Calu3 (cell line): ENCODE data around the gene ZNF25. TPM values are rescaled to one million over a fixed set of nuclear protein-coding genes. Genes with fewer than 3 reads are reported as not detected.

Experiments
- BruUV-seq: library from RNA; stranded (reverse); fragments of 400-500 nt; replicated peaks from 2 replicates; lab custom pipeline; 2021; lab: Mats Ljungman, UMichigan
- CTCF ChIA-PET: fragments of 300-600 bp; sonication (Branson Sonifier 250); formaldehyde crosslinking; loops from one replicate; lab custom pipeline; 2022; ENCODE audit warnings: antibody characterized with exemption; lab: Charles Lee
- DNase-seq: peaks from one replicate; pipeline ENCODE4 v3.0.0; 2022
- H3K27ac Mint-ChIP-seq: one replicate; pipeline ENCODE4 v1.8.0; 2022; ENCODE audit warnings: mixed read lengths; ENCODE audit not compliant: unreplicated experiment
- H3K27me3 Mint-ChIP-seq: one replicate; pipeline ENCODE4 v1.8.0; 2022; ENCODE audit warnings: mixed read lengths; ENCODE audit not compliant: unreplicated experiment
- H3K36me3 Mint-ChIP-seq: one replicate; pipeline ENCODE4 v1.8.0; 2022; ENCODE audit warnings: mild to moderate bottlenecking, moderate library complexity, mixed read lengths; ENCODE audit not compliant: insufficient read depth, unreplicated experiment
- H3K4me1 Mint-ChIP-seq: one replicate; pipeline ENCODE4 v1.8.0; 2022; ENCODE audit warnings: mild to moderate bottlenecking, low read depth, mixed read lengths; ENCODE audit not compliant: unreplicated experiment
- H3K4me3 Mint-ChIP-seq: one replicate; pipeline ENCODE4 v1.8.0; 2022; ENCODE audit warnings: mild to moderate bottlenecking, low read depth, moderate library complexity, mixed read lengths; ENCODE audit not compliant: unreplicated experiment
- H3K9me3 Mint-ChIP-seq: one replicate; pipeline ENCODE4 v1.8.0; 2022; ENCODE audit warnings: low read depth, mixed read lengths; ENCODE audit not compliant: unreplicated experiment
- CTCF ChIP-seq: fragments of 200-600 bp; IDR thresholded peaks from one replicate; pipeline ENCODE4 v1.8.0; 2022; ENCODE audit warnings: antibody characterized with exemption; ENCODE audit not compliant: unreplicated experiment
- intact Hi-C: fragments of 100-400 bp; cut with micrococcal nuclease; formaldehyde crosslinking; loops from one replicate; pipeline ENCODE4 v1.10.0; 2022; ENCODE audit not compliant: unreplicated experiment
- total RNA-seq: library from RNA; stranded (reverse); gene quantifications from 2 replicates; pipeline ENCODE4 v1.2.3, GENCODE V29; 2022

Gene ZNF25
- total RNA-seq, 1 experiment from 2014 or later = 2.8 TPM

GRCh38 chr10:37948210-37948609, 28.2 kb downstream of the ZNF25 start:
- H3K36me3 Mint-ChIP-seq = no peaks in the 10 kb centered on the region
- intact Hi-C loops = no loop called here
- no peak for DNase-seq
- no peak overlapping the region for H3K27ac Mint-ChIP-seq
- H3K9me3 Mint-ChIP-seq = peaks cover 10% of the 10 kb centered on the region
- no peaks in the 10 kb centered on the region for H3K27me3 Mint-ChIP-seq
- no peak for TF ChIP-seq CTCF
- no TSS peak for BruUV-seq
- CTCF ChIA-PET = no interaction called here
- no peaks in the 10 kb centered on the region for H3K4me1 Mint-ChIP-seq
- H3K4me3 Mint-ChIP-seq = no peak overlapping the region

- Mint-ChIP-seq H3K4me1 (no peaks in the 10 kb centered on the region), H3K36me3 (no peaks in the 10 kb centered on the region), H3K4me3 (no peak overlapping the region), H3K27ac (no peak overlapping the region), H3K9me3 (peaks cover 10% of the 10 kb centered on the region), H3K27me3 (no peaks in the 10 kb centered on the region)
- no peak for TF ChIP-seq CTCF
- BruUV-seq = no TSS peak
- DNase-seq = no peak
- CTCF ChIA-PET = no interaction called here
- intact Hi-C loops = no loop called here
Observed at GRCh38 chr10:37947526-37947925, 28.9 kb downstream of the ZNF25 start.

- peaks cover 4% of the 10 kb centered on the region for H3K9me3 Mint-ChIP-seq
- H3K4me3 Mint-ChIP-seq = no peak overlapping the region
- no peak for TF ChIP-seq CTCF
- no peak overlapping the region for H3K27ac Mint-ChIP-seq
- H3K4me1 Mint-ChIP-seq = no peaks in the 10 kb centered on the region
- intact Hi-C loops = no loop called here
- no peaks in the 10 kb centered on the region for H3K36me3 Mint-ChIP-seq
- no TSS peak for BruUV-seq
- no peaks in the 10 kb centered on the region for H3K27me3 Mint-ChIP-seq
- DNase-seq = no peak
- CTCF ChIA-PET = no interaction called here
Observed at GRCh38 chr10:37937864-37938263, 38.6 kb downstream of the ZNF25 start.

GRCh38 chr10:37934791-37935190, 41.7 kb downstream of the ZNF25 start:
- no peaks in the 10 kb centered on the region for H3K4me1 Mint-ChIP-seq
- H3K4me3 Mint-ChIP-seq = no peak overlapping the region
- H3K9me3 Mint-ChIP-seq = no peaks in the 10 kb centered on the region
- intact Hi-C loops = no loop called here
- DNase-seq = no peak
- CTCF ChIA-PET = no interaction called here
- no peak for TF ChIP-seq CTCF
- no peaks in the 10 kb centered on the region for H3K36me3 Mint-ChIP-seq
- BruUV-seq = no TSS peak
- no peak overlapping the region for H3K27ac Mint-ChIP-seq
- no peaks in the 10 kb centered on the region for H3K27me3 Mint-ChIP-seq
